CD4-positive, alpha-beta T cell (primary cell): ENCODE measurements around the gene NCBP2. TPM values are rescaled to one million over a fixed set of nuclear protein-coding genes. Genes with fewer than 3 reads are reported as not detected.

Experiments
- ATAC-seq: fragments of 200-7000 bp; cut with Tn5 transposase; one replicate; pipeline ENCODE4 v1.10.0; 2022; ENCODE audit warnings: mild to moderate bottlenecking; ENCODE audit not compliant: poor library complexity
- CTCF ChIA-PET: fragments of 350-600 bp; sonication (Branson Sonifier 250); formaldehyde crosslinking; loops from one replicate; lab custom pipeline; 2021; ENCODE audit warnings: antibody characterized with exemption, inconsistent platforms; lab: Charles Lee
- POLR2A ChIA-PET: fragments of 350-600 bp; sonication (Branson Sonifier 250); formaldehyde crosslinking; loops from one replicate; lab custom pipeline; 2021; ENCODE audit warnings: antibody characterized with exemption, inconsistent platforms; lab: Charles Lee
- DNase-seq, 14 experiments: peaks; one replicate each; pipeline ENCODE4 v3.0.0-alpha.2; 2013 to 2020; ENCODE audit warnings: mixed read lengths in 2 of 14
- H3K27ac ChIP-seq, 2 donors: one replicate each; pipeline versions ENCODE4 v1.5.1 to v1.7.0; 2013; ENCODE audit warnings: low read length in 2 of 2, low read depth in 1 of 2, mild to moderate bottlenecking in 1 of 2
- H3K27me3 ChIP-seq, 2 experiments: 1 replicate in 1 of 2; 2 replicates in 1 of 2; pipeline versions ENCODE4 v1.6.1 to v1.7.0; 2013; ENCODE audit warnings: low read length in 2 of 2, control low read depth in 1 of 2, mild to moderate bottlenecking in 1 of 2, moderate library complexity in 1 of 2; ENCODE audit not compliant: insufficient read depth in 2 of 2, control insufficient read depth in 1 of 2
- H3K36me3 ChIP-seq: one replicate; pipeline ENCODE4 v1.6.1; 2013; ENCODE audit warnings: low read length, control low read depth; ENCODE audit not compliant: insufficient read depth
- H3K4me1 ChIP-seq: one replicate; pipeline ENCODE4 v1.6.1; 2013; ENCODE audit warnings: low read length, control low read depth; ENCODE audit not compliant: insufficient read depth
- H3K4me3 ChIP-seq: one replicate; pipeline ENCODE4 v1.5.1; 2013; ENCODE audit warnings: mild to moderate bottlenecking, low read length, moderate library complexity
- H3K9me3 ChIP-seq, 2 experiments: 1 replicate in 1 of 2; 2 replicates in 1 of 2; pipeline versions ENCODE4 v1.6.1 to v1.7.0; 2013; ENCODE audit warnings: low read length in 2 of 2, mild to moderate bottlenecking in 2 of 2, control low read depth in 1 of 2, moderate library complexity in 1 of 2; ENCODE audit not compliant: control insufficient read depth in 1 of 2, insufficient read depth in 1 of 2
- H3K27ac Mint-ChIP-seq: one replicate; pipeline ENCODE4 v1.8.0; 2020; ENCODE audit warnings: mixed read lengths
- H3K27me3 Mint-ChIP-seq: one replicate; pipeline ENCODE4 v1.8.0; 2021; ENCODE audit warnings: mixed read lengths
- H3K36me3 Mint-ChIP-seq: one replicate; pipeline ENCODE4 v1.8.0; 2021; ENCODE audit warnings: low read depth, mixed read lengths
- H3K4me1 Mint-ChIP-seq: one replicate; pipeline ENCODE4 v1.8.0; 2021; ENCODE audit warnings: low read depth, mixed read lengths
- H3K4me3 Mint-ChIP-seq: one replicate; pipeline ENCODE4 v1.8.0; 2020; ENCODE audit warnings: mild to moderate bottlenecking, mixed read lengths
- H3K9me3 Mint-ChIP-seq: one replicate; pipeline ENCODE4 v1.8.0; 2020; ENCODE audit warnings: mixed read lengths
- intact Hi-C, 2 experiments: fragments of 100-400 bp; cut with DNase I in 1 of 2; cut with micrococcal nuclease in 1 of 2; formaldehyde crosslinking; loops; one replicate each; pipeline versions ENCODE4 v1.15.1 to v1.9.0; 2023 to 2025; cut with DNase I, micrococcal nuclease
- total RNA-seq, 174 experiments: library from RNA in 2 of 174; stranded (reverse) in 2 of 174; gene quantifications; one replicate each; pipeline ENCODE4 v1.2.3 and lab custom pipeline; 2021 to 2026
- TF ChIP-seq, protein P1 (sequence below): fragments of 200-600 bp; IDR thresholded peaks from one replicate; pipeline ENCODE4 v1.8.0; 2022; ENCODE audit warnings: antibody characterized with exemption, mild to moderate bottlenecking

The NCBP2 gene
- total RNA-seq, 2 experiments from 2014 or later = 41.4 to 44.6 TPM

DNA sequence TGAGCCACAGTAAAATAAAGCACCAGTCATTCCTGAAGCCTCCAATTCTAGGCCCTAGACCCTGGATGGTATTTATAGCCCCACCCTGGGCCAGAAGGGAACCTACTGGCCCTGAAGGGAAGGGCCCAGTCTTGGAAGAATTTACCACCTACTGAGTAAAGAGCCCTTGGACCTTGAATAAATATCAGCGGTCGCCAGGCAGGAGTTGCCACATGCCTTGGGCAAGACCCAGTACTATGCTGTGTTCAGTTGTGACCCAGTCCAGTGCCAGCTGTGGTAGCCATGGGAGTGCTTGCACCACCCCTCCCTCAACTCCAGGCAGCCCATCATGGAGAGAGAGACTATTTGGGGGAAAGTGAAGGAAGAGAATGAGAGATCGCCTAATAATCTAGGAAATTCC is 27.0 kb downstream of the NCBP2 start:
- intact Hi-C loops = no loop called here
- no peaks in the 10 kb centered on the region for H3K27me3 ChIP-seq
- Mint-ChIP-seq H3K9me3 (no peaks in the 10 kb centered on the region), H3K27me3 (no peaks in the 10 kb centered on the region), H3K4me1 (no peaks in the 10 kb centered on the region), H3K36me3 (peaks cover 64% of the 10 kb centered on the region), H3K4me3 (no peak overlapping the region), H3K27ac (no peak overlapping the region)
- TF ChIP-seq, protein P1, sequence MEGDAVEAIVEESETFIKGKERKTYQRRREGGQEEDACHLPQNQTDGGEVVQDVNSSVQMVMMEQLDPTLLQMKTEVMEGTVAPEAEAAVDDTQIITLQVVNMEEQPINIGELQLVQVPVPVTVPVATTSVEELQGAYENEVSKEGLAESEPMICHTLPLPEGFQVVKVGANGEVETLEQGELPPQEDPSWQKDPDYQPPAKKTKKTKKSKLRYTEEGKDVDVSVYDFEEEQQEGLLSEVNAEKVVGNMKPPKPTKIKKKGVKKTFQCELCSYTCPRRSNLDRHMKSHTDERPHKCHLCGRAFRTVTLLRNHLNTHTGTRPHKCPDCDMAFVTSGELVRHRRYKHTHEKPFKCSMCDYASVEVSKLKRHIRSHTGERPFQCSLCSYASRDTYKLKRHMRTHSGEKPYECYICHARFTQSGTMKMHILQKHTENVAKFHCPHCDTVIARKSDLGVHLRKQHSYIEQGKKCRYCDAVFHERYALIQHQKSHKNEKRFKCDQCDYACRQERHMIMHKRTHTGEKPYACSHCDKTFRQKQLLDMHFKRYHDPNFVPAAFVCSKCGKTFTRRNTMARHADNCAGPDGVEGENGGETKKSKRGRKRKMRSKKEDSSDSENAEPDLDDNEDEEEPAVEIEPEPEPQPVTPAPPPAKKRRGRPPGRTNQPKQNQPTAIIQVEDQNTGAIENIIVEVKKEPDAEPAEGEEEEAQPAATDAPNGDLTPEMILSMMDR = no peak
- H3K9me3 ChIP-seq = no peaks in the 10 kb centered on the region
- ChIA-PET CTCF (no interaction called here), POLR2A (no interaction called here)
- H3K27ac ChIP-seq = no peak overlapping the region
- no peaks in the 10 kb centered on the region for H3K4me1 ChIP-seq
- DNase-seq (no peak), ATAC-seq (no peak)
- no peak overlapping the region for H3K4me3 ChIP-seq
- peaks cover 12% of the 10 kb centered on the region for H3K36me3 ChIP-seq

DNA sequence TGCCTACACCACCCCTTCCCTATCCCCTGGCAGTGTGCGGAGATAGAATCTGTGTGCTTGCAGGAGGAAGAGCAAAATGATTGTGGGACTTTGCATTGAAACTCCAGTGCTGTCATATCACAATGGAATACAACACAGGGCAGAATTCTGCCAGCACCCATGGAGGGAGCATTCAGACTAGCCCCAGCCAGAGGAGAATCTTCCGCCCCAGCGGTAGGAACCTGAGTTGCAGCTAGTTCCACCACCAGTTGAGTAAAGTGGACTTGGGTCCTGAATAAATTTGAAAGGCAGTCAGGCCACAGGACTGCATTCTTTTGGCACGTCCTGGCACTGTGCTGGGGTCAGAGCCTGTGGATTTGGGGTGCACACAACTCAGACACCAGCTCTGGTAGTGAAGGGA is 27.5 kb downstream of the NCBP2 start:
- no peaks in the 10 kb centered on the region for H3K27me3 ChIP-seq
- H3K4me1 ChIP-seq = no peaks in the 10 kb centered on the region
- H3K4me3 ChIP-seq = no peak overlapping the region
- no peaks in the 10 kb centered on the region for H3K9me3 ChIP-seq
- TF ChIP-seq, protein P1 = no peak
- Mint-ChIP-seq H3K27ac (no peak overlapping the region), H3K4me1 (no peaks in the 10 kb centered on the region), H3K36me3 (peaks cover 66% of the 10 kb centered on the region), H3K27me3 (no peaks in the 10 kb centered on the region), H3K9me3 (no peaks in the 10 kb centered on the region), H3K4me3 (no peak overlapping the region)
- peaks cover 12% of the 10 kb centered on the region for H3K36me3 ChIP-seq
- intact Hi-C loops = no loop called here
- ChIA-PET POLR2A (no interaction called here), CTCF (no interaction called here)
- no peak for ATAC-seq
- DNase-seq = no peak
- H3K27ac ChIP-seq = no peak overlapping the region

DNA sequence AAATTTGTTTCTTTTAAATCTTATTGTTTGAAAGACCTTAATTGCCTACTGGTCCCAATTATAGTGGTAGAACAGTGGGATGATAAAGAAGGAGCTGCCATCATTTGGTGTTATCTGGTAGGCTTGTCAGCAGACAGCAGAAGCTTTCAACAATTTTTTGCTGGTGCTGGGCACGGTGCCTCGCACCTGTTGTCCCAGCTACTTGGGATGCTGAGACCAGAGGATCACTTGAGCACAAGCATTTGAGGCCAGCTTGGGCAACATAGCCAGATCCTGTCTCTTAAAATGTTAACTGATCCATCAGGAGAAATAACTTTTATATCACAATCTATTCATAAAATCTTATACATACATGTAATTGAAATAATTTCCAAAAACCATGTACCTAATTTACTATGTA is 38.6 kb downstream of the NCBP2 start:
- ChIA-PET CTCF (no interaction called here), POLR2A (no interaction called here)
- Histone ChIP-seq H3K27ac (no peak overlapping the region), H3K36me3 (peaks cover 67% of the 10 kb centered on the region), H3K27me3 (no peaks in the 10 kb centered on the region), H3K4me1 (no peaks in the 10 kb centered on the region), H3K4me3 (no peak overlapping the region), H3K9me3 (peaks cover 0 to under 1% of the 10 kb centered on the region in 2 experiments)
- TF ChIP-seq, protein P1 = no peak
- intact Hi-C loops = no loop called here
- no peak for ATAC-seq
- H3K4me1 Mint-ChIP-seq = no peaks in the 10 kb centered on the region
- H3K27ac Mint-ChIP-seq = no peak overlapping the region
- no peaks in the 10 kb centered on the region for H3K9me3 Mint-ChIP-seq
- H3K4me3 Mint-ChIP-seq = no peak overlapping the region
- no peak for DNase-seq
- no peaks in the 10 kb centered on the region for H3K27me3 Mint-ChIP-seq
- peaks cover 94% of the 10 kb centered on the region for H3K36me3 Mint-ChIP-seq
